ENCODE data around the gene PRKACA.

DNA sequence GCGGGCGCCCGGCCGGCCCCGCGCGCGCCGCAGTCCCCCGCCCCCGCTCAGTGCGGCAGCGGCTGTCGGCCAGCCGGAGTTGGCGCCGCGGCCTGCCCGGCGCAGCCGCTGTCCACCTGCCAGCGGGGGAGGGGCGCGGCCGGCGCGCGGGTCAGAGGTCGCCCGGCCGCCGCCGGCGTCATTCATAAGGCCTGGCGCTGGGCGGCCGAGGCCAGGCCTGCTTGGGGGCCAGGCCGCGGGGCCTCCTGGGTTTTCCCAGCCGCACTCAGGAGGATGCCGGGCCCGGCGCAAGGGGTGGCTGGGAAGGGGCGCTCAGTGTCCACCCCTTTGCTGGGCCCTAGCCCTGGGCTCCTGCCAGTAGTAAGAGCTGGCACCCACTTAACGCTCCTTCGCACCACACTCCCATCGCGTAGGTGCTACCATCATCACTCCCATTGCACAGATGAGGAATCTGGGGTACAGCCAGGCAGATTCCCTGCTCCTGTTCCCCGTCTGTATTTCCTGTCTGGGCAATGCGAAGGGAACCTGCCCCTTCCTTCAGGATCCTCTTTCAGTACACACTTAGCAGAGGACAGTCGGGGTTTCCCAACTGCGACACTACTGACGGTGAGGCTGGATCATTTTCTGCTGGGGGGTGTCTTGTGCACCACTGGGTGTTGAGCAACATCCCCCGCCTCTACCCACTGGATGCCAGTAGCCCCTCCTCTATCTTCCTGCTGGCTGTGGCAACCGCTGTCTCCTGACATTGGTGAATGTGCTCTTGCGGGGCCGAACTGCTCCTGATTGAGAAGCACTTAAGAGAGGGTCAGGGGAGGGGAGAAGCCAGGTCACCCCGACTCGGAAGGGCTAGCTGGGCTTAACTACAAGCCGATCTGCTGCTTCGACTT is 846 bp upstream of the PRKACA start:
- no peak for TF ChIP-seq CTCF (IDR thresholded peaks at IDR 0.05)
- no peak for TF ChIP-seq EZH2 (IDR thresholded peaks at IDR 0.05)
